Tongue (tissue), 2 donors: ENCODE data around the gene GPR108. TPM values are rescaled to one million over a fixed set of nuclear protein-coding genes. Genes with fewer than 3 reads are reported as not detected.
"Not testable (repeated sequence)": the region's sequence is repeated elsewhere in the genome, so short reads cannot be mapped to it uniquely, and the experiment has no call there.

Source experiments
- DNase-seq: peaks from one replicate; pipeline ENCODE4 v3.0.0-alpha.2; 2015
- total RNA-seq: library from RNA; depleted of rRNA; stranded (reverse); fragments of >200 nt; gene quantifications from one replicate; pipeline ENCODE4 v1.2.3, GENCODE V29; 2014

The GPR108 gene
- total RNA-seq, 1 donor from 2014 or later, result 35.2 TPM

GRCh38 chr19:6720369-6721137 lies 16.8 kb downstream of the GPR108 start, which contains the start of gene C3:
C3 (minus strand) TSS chr19:6720650; CDS start chr19:6720589, 61 bp downstream.
- no peak for DNase-seq

- no peak for DNase-seq
These were observed 17.4 kb downstream of the GPR108 start for GRCh38 chr19:6719992-6720368.

GRCh38 chr19:6719540-6719861 lies 17.9 kb downstream of the GPR108 start:
- no peak for DNase-seq

GRCh38 chr19:6718741-6719539 lies 18.4 kb downstream of the GPR108 start:
- no peak for DNase-seq

GRCh38 chr19:6718111-6718740 lies 19.2 kb downstream of the GPR108 start:
- DNase-seq, result no peak

- DNase-seq, result no peak
These were observed 19.9 kb downstream of the GPR108 start for GRCh38 chr19:6717441-6717971.

- no peak for DNase-seq
These were observed 20.3 kb downstream of the GPR108 start for GRCh38 chr19:6717036-6717435.

- DNase-seq, result no peak
These were observed 20.8 kb downstream of the GPR108 start for GRCh38 chr19:6716610-6716970.

- DNase-seq, result no peak
These were observed 22.4 kb downstream of the GPR108 start for GRCh38 chr19:6714749-6715555.

GRCh38 chr19:6713773-6714692 lies 23.3 kb downstream of the GPR108 start:
- no peak for DNase-seq

- DNase-seq, result no peak
These were observed 24.4 kb downstream of the GPR108 start for GRCh38 chr19:6712692-6713670.

GRCh38 chr19:6712231-6712630 lies 25.1 kb downstream of the GPR108 start:
- no peak for DNase-seq

- DNase-seq, result no peak
These were observed 25.8 kb downstream of the GPR108 start for GRCh38 chr19:6711605-6712004.

GRCh38 chr19:6711078-6711361 lies 26.4 kb downstream of the GPR108 start:
- no peak for DNase-seq

- no peak for DNase-seq
These were observed 26.9 kb downstream of the GPR108 start for GRCh38 chr19:6710273-6711077.

- no peak for DNase-seq
These were observed 27.8 kb downstream of the GPR108 start for GRCh38 chr19:6709549-6709948.

GRCh38 chr19:6708913-6709312 lies 28.5 kb downstream of the GPR108 start:
- DNase-seq, result not testable (repeated sequence)

GRCh38 chr19:6708346-6708745 lies 29.0 kb downstream of the GPR108 start:
- DNase-seq, result no peak

GRCh38 chr19:6707658-6708018 lies 29.7 kb downstream of the GPR108 start:
- no peak for DNase-seq
